Breast epithelium (tissue), 4 donors: ENCODE measurements around the gene TNIP1. TPM values are rescaled to one million over a fixed set of nuclear protein-coding genes. Genes with fewer than 3 reads are reported as not detected.
A peak's percentile ranks its signal among the peaks of the same experiment; 100 is the strongest.

Source experiments
- DNase-seq, 2 donors: peaks; one replicate each; pipeline ENCODE4 v3.0.0-alpha.2; 2019; ENCODE audit warnings: low spot score in 2 of 2
- H3K27ac ChIP-seq, 2 donors: fragments of 200-600 bp; sonication (generic) in 1 of 2; one replicate each; pipeline ENCODE4 v1.5.1; 2016 to 2019; ENCODE audit warnings: mild to moderate bottlenecking in 1 of 2
- H3K27me3 ChIP-seq, 2 donors: fragments of 200-600 bp; sonication (generic) in 1 of 2; one replicate each; pipeline versions ENCODE4 v1.5.1 to v1.6.0; 2017 to 2019; ENCODE audit warnings: control low read depth in 1 of 2, mild to moderate bottlenecking in 1 of 2
- H3K36me3 ChIP-seq: fragments of 200-600 bp; one replicate; pipeline ENCODE4 v1.5.1; 2019
- H3K4me1 ChIP-seq, 2 donors: fragments of 200-600 bp; sonication (generic); one replicate each; pipeline ENCODE4 v1.5.1; 2016 to 2019; ENCODE audit warnings: control low read depth in 1 of 2
- H3K4me3 ChIP-seq, 3 donors: fragments of 200-600 bp; sonication (generic); 1 replicate in 2 of 3; 2 replicates in 1 of 3; pipeline ENCODE4 v1.5.1; 2016 to 2019; ENCODE audit warnings: mild to moderate bottlenecking in 3 of 3, moderate library complexity in 2 of 3
- H3K9me3 ChIP-seq, 2 donors: fragments of 200-600 bp; sonication (generic) in 1 of 2; one replicate each; pipeline ENCODE4 v1.5.1; 2016 to 2019; ENCODE audit warnings: control low read depth in 1 of 2
- POLR2A ChIP-seq: fragments of 450-650 bp; IDR thresholded peaks from one replicate; pipeline ENCODE4 v1.6.1; 2016; ENCODE audit warnings: antibody characterized with exemption, mild to moderate bottlenecking, moderate library complexity
- POLR2AphosphoS5 ChIP-seq, 3 donors: sonication (generic); formaldehyde crosslinking; IDR thresholded peaks; one replicate each; pipeline ENCODE4 v1.6.1; 2017; ENCODE audit warnings: antibody characterized with exemption in 3 of 3
- intact Hi-C: fragments of 100-400 bp; cut with DNase I; formaldehyde crosslinking; loops from one replicate; pipeline ENCODE4 v1.15.1; 2023; ENCODE audit warnings: low total_unique reads
- total RNA-seq, 3 donors: library from RNA; depleted of rRNA; stranded (reverse); fragments of >200 nt; gene quantifications; one replicate each; pipeline ENCODE4 v1.1.0, GENCODE V29; 2016
- TF ChIP-seq, protein P1 (sequence below), 3 donors: fragments of 450-650 bp; IDR thresholded peaks; one replicate each; pipeline ENCODE4 v1.5.1; 2016 to 2017; ENCODE audit warnings: antibody characterized with exemption in 3 of 3, mild to moderate bottlenecking in 3 of 3, moderate library complexity in 3 of 3

TNIP1 gene
- total RNA-seq, 3 donors from 2014 or later, result 65.3 to 221 (median 91.8) TPM

DNA sequence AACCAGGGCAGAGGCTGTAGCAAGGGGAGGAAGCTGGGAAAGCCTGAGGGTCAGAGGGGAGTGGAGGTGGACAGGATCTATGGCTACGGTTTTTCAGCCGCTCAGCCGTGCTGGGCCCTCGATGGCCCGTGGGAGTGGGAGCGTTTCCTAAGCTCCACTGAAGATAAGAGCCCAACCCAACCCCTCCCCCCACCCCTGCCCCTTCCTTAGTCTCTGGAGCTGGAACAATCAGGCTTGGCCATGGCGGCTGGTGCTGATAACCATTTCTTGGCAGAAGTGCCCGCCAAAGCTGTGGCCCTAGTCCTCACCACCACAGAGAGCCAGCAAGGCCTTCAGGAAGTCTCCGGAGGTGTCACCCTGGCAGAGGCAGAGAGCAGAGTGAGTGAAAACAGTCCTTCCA is 20.3 kb upstream of the TNIP1 start:
- Histone ChIP-seq H3K36me3 (no peaks in the 10 kb centered on the region), H3K9me3 (no peaks in the 10 kb centered on the region), H3K4me3 (no peak overlapping the region), H3K4me1 (no peaks in the 10 kb centered on the region), H3K27ac (peak overlapping the region in 1 of 2 donors; percentile 48), H3K27me3 (no peaks in the 10 kb centered on the region)
- intact Hi-C loops, result no loop called here
- TF ChIP-seq, protein P1, sequence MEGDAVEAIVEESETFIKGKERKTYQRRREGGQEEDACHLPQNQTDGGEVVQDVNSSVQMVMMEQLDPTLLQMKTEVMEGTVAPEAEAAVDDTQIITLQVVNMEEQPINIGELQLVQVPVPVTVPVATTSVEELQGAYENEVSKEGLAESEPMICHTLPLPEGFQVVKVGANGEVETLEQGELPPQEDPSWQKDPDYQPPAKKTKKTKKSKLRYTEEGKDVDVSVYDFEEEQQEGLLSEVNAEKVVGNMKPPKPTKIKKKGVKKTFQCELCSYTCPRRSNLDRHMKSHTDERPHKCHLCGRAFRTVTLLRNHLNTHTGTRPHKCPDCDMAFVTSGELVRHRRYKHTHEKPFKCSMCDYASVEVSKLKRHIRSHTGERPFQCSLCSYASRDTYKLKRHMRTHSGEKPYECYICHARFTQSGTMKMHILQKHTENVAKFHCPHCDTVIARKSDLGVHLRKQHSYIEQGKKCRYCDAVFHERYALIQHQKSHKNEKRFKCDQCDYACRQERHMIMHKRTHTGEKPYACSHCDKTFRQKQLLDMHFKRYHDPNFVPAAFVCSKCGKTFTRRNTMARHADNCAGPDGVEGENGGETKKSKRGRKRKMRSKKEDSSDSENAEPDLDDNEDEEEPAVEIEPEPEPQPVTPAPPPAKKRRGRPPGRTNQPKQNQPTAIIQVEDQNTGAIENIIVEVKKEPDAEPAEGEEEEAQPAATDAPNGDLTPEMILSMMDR (IDR thresholded peaks at IDR 0.05), result no peak
- TF ChIP-seq POLR2A, result no peak
- DNase-seq, result no peak

DNA sequence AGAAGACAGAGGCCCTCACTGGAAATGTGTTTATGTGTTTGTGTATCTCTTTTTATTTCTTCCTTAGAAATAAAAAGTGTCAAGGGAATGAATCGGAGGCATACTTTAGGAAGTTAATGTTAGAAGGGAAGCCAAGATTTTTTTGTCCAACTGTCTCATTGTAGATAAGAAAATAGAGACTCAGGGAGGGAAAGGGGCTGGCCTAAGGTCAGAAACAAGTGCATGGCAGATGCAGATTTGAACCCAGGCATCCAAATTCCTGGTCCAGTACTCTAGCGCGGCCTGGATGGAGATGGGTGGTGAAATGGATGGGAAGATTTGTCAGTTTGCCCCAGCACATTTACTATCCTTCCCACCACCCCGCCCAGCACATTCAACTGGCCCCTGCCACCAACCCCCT is 19.8 kb upstream of the TNIP1 start:
- intact Hi-C loops, result no loop called here
- Histone ChIP-seq H3K27me3 (no peaks in the 10 kb centered on the region), H3K36me3 (no peaks in the 10 kb centered on the region), H3K9me3 (no peaks in the 10 kb centered on the region), H3K4me3 (no peak overlapping the region), H3K4me1 (no peaks in the 10 kb centered on the region), H3K27ac (no peak overlapping the region)
- no peak for TF ChIP-seq POLR2AphosphoS5 (IDR thresholded peaks at IDR 0.05)
- TF ChIP-seq POLR2A, result no peak
- TF ChIP-seq, protein P1 (IDR thresholded peaks at IDR 0.05), result no peak
- no peak for DNase-seq

DNA sequence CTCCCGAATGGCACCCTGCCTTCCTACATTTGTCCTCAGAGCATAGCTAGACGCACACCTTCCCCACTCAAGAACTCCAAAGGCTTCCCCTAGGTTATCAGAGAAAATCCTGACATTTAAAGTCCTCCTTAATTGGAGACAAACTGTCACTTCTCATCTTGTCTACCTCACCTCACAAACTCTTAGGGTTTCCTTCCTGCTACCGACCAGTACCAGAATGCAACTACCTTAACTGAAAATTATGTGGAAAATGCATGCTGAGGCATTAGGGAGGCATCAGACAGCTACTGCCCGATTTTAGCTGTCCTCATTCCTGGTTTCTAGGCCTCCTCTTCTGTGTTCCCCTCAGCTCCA is 17.9 kb upstream of the TNIP1 start:
- H3K27ac ChIP-seq, result no peak overlapping the region

DNA sequence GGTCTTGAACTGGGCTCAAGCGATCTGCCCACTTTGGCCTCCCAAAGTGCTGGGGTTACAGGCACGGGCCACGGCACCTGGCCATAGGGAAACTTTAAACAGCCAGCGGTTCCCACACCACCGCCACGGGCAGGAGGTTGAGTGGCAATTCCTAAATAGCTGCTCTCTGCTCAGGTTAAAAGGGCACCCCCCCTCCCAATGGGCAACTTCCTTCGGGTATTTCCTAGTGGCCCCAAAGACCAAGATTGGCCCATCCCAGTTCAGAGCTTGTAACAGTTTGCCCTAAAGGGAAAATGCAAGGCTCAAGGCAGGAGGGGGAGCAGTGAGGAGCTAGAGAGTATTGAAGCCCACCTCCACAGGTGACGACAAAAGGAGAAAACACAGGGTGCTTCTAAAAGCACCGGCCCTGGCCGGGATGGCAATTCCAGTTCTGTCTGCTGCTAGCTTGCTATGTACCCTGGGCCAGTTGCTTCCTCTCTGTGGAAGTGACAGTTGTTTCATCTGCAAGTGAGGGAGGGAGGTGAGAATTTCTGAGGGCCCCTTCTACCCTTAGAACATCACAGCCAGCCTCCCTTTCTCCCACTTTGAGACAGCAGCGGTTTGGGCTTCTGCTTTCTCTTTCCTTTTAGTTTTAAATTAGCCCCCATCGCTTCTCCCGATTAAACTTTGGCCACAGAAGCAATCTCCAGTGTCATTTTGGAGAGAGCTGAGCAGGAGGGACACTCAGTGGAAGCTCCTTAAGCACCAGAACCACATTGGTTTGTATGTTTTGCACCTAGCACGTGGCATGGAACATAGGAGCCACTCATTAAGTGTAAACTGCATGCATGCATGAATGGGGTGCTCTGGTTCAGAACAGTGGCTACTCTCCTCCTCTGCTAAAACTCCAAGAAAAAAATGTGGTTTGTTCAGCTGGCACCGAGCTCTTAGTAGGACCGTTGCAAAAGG is 17.3 kb upstream of the TNIP1 start:
- DNase-seq, result no peak
- intact Hi-C loops, result loop anchor here (10.0 kb wide), 1 partner anchor 1367 kb away; no protein-coding TSS in a partner anchor
- H3K27ac ChIP-seq, result no peak overlapping the region
- no peaks in the 10 kb centered on the region for H3K36me3 ChIP-seq
- H3K9me3 ChIP-seq, result no peaks in the 10 kb centered on the region
- H3K27me3 ChIP-seq, result no peaks in the 10 kb centered on the region
- TF ChIP-seq POLR2A (no peak), POLR2AphosphoS5 (IDR thresholded peaks at IDR 0.05) (no peak)
- TF ChIP-seq, protein P1 (IDR thresholded peaks at IDR 0.05), result no peak
- H3K4me1 ChIP-seq, result peaks cover 0 to 7% of the 10 kb centered on the region in 2 donors
- no peak overlapping the region for H3K4me3 ChIP-seq

More for the DNA sequence above, 17.9 kb upstream of the TNIP1 start:
- Histone ChIP-seq H3K4me1 (peaks cover 0 to 7% of the 10 kb centered on the region in 2 donors), H3K9me3 (no peaks in the 10 kb centered on the region), H3K27me3 (no peaks in the 10 kb centered on the region), H3K36me3 (no peaks in the 10 kb centered on the region), H3K4me3 (no peak overlapping the region)
- DNase-seq, result no peak
- intact Hi-C loops, result loop anchor here (10.0 kb wide), 1 partner anchor 1366 kb away; no protein-coding TSS in a partner anchor
- TF ChIP-seq POLR2A, result no peak
- TF ChIP-seq POLR2AphosphoS5 (IDR thresholded peaks at IDR 0.05), result no peak

DNA sequence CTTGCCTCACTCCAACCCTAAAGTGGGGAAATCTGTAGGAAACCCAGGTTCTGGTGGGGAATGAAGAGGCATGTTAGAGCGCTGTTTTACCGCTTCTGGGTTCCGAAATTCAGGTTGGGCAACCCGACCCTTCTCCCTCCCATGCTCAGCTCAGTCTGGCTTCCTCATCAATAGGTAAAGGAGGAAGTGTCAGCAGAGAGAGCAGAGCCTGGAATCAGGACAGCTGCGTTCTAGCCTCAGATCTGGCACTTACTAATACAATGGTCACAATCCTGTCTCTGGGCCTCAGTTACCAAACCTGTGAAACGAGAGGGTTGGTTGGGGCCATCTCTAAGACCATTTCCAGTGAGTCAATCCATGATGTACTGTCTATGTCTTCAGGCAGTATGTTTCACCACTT is 16.2 kb upstream of the TNIP1 start:
- Histone ChIP-seq H3K4me3 (no peak overlapping the region), H3K4me1 (peaks cover 0 to 7% of the 10 kb centered on the region in 2 donors), H3K36me3 (no peaks in the 10 kb centered on the region), H3K9me3 (no peaks in the 10 kb centered on the region), H3K27me3 (no peaks in the 10 kb centered on the region), H3K27ac (no peak overlapping the region)
- DNase-seq, result no peak
- TF ChIP-seq, protein P1 (IDR thresholded peaks at IDR 0.05), result no peak
- TF ChIP-seq POLR2AphosphoS5 (IDR thresholded peaks at IDR 0.05) (no peak), POLR2A (no peak)
- intact Hi-C loops, result loop anchor here (10.0 kb wide), 1 partner anchor 1368 kb away; no protein-coding TSS in a partner anchor
